ENCODE results near the gene MPG.

- TF ChIP-seq CTCF (IDR thresholded peaks at IDR 0.05; ENCODE audit: insufficient read depth, low read length, poor library complexity, severe bottlenecking) = no peak
- no peak for TF ChIP-seq EZH2phosphoT487 (conservative IDR thresholded peaks at IDR 0.05; ENCODE audit: low read length)
Observed at GRCh38 chr16:60166-60565, 17.9 kb upstream of the MPG start.
